LHCN-M2 (cell line): Measurements from ENCODE around the gene SEMA5A. TPM values are rescaled to one million over a fixed set of nuclear protein-coding genes. Genes with fewer than 3 reads are reported as not detected.

ENCODE experiments used
- DNase-seq: peaks from one replicate; pipeline ENCODE4 v3.0.0-alpha.2; 2012; ENCODE audit warnings: low read depth
- total RNA-seq: library from RNA; depleted of rRNA; stranded (reverse); fragments of >200 nt; gene quantifications from 2 replicates; pipeline ENCODE4 v1.2.3, GENCODE V29; 2014; rRNA removed

The SEMA5A gene
- total RNA-seq, 1 experiment from 2014 or later, result 11.4 TPM

- peak; percentile 43 for DNase-seq
Measured at GRCh38 chr5:9015937-9016270, 530.0 kb downstream of the SEMA5A start.

DNA sequence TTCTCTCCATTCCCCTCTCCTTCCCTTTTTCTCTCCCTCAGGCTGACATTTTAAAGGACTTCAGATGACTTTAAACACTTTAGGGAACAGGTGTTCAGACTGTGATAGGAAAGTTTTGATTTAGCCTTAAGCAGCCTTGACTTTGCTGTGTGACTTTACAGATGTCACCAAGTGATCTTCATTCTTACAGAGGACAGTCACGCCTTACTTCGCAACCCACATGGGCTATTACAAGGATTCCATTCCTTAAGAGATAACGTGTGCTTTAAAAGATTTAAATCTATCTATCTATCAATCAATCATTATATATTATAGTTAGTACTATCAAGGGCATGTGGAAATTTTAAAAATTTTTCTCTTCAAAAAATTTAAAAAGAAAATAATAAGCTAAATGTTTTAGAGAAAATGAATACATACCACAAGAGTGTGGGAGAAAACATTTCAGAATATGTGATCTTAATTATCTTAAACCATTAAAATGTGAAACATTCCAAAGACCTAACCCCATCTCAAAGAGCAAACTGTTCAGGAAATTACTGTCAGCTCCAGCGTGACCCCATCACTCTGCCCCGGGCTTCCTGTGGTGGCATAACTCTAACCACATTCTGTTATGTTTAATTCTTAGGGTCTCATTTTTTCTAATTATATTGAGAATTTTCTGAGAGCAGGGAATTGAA, 530.5 kb downstream of the SEMA5A start:
- peak; percentile 48 for DNase-seq

GRCh38 chr5:9013147-9013546, 532.7 kb downstream of the SEMA5A start:
- DNase-seq, result no peak

DNA sequence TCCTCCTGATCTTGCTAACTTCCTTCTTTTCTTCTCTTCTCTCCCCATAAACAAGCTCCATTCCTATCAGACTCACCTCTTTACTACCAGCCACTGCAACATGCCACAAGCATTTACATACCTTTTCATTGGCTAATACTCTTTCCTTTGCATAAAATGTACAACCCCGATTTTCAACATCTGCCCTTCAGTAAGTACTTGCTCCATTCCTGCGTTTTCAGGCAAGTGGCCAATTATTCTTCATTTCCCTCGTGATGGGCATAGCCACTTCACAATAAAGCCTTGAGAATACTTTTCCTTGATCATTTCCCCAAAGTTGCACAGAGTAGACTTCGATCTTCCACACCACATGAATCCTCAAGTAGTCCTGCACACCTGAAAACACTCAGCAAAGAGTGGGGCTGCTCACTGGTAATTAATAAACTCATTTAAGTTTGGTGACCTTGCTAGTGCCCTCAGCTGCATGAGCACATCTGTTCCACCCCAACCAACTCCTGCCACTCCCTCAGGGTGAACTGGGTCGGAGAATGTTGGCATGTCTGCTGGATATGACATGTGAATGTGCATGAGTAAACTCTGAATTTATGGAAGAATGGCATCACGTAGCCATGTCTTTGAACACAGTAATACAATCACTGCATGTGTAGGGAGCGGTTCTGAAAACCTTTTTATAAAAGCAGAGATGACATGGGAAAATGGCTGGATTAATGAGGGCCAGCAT, 535.8 kb downstream of the SEMA5A start:
- peak; percentile 44 for DNase-seq

DNA sequence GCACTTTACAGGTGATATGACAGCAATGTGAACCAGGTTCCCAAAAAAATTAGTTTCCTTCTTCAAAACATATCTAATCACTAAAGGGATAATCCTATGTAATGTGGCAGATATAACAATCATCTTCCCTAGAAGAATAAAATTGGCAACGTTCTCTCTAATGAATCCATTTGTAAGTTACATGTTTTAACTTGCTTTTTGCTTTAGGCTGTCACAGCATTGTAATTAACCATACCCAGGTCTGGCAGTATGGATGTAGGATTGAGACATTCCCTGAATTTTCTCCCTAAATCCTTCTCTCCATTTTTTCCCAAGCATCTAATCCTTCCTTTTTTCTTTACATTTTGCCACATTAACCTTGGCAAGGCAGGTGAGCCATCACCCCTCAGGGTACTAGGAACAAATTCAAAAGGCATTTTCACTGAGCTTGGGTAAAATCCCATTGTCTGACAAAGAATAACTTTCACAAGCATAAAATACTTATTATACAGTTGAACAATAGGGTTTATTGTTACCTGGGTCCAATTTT, 548.3 kb downstream of the SEMA5A start:
- DNase-seq, result no peak

- peak; percentile 12 for DNase-seq
Measured at GRCh38 chr5:8993031-8993430, 552.8 kb downstream of the SEMA5A start.

Other genes with a start within 250 kb of the SEMA5A start
- gene TAS2R1, start 84.3 kb upstream of the SEMA5A start, total RNA-seq, result not detected in 2 replicates